ENCODE measurements around the gene ARTN.
A peak's percentile ranks its signal among the peaks of the same experiment; 100 is the strongest.

The ARTN gene

DNA sequence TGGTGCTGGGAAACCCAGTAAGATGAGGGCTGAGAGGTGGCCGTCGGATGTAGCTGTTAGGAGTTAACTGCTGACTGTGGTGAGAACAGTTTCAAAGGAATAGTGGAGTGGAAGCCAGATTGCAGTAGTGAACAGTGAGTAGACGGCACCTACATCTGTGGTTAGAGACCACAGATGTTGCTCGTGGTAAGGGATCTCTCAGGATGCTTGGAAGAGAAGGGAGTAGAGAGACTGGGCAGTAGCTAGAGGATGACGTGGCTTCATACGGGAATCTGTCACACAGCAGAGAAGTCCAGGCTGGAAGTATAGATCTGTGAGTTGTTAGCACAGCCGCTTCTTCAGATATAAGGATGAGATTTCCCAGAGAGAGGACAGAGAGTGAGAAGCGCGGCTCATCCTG lies 7.8 kb upstream of the ARTN start:
- DNase-seq: no peak

DNA sequence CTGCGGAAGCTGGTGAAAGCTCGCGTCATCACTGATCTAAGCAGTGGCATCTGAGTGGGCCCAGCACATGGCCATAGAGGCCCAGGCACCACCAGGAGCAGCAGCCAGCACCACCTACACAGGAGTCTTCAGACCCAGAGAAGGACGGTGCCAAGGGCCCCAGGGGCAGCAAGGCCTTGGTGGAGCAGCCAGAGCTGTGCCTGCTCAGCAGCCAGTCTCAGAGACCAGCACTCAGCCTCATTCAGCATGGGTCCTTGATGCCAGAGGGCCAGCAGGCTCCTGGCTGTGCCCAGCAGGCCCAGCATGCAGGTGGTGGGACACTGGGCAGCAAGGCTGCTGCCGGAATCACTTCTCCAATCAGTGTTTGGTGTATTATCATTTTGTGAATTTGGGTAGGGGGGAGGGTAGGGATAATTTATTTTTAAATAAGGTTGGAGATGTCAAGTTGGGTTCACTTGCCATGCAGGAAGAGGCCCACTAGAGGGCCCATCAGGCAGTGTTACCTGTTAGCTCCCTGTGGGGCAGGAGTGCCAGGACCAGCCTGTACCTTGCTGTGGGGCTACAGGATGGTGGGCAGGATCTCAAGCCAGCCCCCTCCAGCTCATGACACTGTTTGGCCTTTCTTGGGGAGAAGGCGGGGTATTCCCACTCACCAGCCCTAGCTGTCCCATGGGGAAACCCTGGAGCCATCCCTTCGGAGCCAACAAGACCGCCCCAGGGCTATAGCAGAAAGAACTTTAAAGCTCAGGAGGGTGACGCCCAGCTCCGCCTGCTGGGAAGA lies 3.2 kb upstream of the ARTN start:
- no peak for DNase-seq

DNA sequence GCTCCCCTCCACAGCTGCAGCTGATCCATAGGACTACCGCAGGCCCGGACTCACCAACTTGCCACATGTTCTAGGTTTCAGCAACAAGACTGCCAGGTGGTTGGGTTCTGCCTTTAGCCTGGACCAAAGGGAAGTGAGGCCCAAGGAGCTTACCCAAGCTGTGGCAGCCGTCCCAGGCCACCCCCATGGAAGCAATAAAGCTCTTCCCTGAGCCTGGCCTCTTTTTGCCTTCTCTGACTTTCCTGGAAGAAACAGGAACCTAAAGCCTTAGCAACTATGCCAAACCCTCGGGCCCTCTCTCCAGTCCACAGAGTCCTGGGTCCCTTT lies 2.7 kb upstream of the ARTN start:
- DNase-seq: no peak

DNA sequence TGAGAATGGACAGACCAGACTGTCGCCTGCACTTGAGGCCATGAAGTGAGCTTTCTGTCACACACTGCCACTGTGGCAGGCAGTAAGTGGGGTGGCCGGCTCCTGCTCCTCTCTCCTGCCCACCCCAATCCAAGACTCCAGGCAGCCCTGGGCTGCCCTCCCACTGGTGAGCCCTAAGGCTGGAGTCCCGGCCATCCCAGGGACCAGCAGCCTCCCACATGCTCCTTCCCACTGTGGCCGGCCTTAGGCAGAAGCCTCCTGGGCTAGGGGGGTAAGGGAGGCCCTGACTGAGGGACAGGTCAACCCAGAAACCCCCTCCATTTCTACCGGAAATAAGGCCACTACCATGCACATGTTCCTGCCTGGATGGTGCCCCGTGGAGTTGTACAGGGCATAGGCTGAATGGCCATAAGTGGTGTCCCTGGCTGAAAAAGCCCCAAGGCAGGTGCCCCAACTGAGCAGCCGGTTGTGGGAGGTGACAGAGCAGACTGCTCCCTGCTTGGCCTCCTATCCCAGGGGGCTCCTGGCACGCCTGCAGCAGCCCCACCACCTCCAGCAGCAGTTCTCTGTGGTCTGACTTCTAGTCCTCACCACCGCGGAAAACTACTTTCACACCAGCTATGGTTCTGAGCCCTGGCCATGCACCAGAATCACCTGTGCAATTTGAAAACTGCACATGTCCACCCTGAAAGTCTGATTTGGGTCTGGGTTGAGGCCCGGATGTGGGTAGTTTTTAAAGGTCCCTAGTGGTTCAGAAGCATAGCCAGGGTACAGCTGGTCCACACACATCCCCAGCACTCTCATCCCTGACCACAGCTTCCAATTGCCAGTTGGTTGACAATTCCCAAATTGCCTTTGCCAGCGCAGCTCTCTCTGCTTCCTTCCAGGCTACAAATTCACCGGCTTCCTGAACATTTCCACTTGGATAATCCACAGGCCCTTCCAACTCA lies 1.6 kb upstream of the ARTN start:
- no peak for DNase-seq

DNA sequence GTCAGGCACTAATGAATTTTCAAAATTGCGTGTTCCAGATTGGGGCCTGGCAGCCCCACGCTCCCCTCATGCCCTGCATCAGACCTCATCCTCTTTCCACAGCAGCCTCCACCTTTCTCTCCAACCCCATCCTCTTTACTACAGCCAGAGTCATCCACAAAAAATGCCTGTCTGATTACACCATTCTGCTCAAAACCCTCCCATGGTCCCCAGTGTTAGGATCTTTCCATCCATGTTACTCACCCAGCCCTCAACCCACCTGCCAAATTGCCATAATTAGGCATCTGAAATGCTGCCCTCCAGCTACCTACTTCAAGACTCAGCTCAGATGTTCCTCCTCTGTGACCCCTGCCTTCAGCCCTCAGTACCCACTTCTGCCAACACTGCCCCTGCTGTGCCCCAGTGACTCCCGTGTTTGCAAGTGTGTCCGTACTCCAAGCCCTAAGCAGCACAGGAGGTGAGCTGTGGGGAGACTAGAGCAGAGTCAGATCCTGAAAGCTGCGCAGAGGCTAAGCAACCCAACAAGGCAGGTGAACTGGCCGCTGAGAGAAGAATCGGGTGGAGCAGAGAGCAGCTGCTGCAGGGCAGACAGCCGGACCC lies 715 bp upstream of the ARTN start:
- no peak for DNase-seq

DNA sequence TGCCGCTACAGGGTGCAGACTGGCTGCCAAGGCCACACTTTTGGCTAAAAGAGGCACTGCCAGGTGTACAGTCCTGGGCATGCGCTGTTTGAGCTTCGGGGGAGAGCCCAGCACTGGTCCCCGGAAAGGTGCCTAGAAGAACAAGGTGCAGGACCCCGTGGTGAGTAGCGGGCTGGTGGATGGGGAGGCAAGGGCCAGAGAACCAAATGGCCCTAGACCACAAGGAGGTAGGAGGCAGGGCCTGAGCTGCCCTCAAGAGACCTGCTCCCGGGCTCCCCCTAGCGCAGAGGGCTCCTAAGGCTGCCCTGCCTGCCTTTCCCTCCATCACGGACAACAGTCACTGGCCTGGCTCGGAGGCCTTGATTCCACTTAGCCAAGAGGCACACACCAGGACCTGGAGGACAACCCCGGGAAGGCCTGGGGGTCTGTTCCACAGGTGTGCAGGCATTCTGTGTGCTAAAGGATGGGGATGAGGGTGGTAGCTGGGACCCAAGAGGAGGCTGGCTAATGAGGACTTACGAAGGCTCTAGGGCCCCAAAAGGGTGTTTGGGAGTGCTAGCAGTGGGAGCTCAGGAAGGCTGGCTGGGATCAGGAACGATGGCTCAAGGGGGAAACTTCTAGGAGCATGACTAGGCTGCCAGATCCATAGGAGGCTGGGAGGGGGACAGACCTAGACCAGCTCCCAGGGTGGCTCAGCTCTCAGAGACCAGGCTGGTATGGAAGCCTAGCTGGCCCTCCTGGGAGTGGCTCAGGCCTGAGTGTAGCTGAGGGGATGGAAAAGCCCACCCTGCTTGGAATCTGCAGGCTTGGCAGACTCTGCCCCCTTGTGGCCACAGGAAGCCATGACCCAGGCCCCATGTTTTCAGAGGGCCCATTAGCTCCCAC lies 742 bp downstream of the ARTN start:
- peak; percentile 53 for DNase-seq

DNA sequence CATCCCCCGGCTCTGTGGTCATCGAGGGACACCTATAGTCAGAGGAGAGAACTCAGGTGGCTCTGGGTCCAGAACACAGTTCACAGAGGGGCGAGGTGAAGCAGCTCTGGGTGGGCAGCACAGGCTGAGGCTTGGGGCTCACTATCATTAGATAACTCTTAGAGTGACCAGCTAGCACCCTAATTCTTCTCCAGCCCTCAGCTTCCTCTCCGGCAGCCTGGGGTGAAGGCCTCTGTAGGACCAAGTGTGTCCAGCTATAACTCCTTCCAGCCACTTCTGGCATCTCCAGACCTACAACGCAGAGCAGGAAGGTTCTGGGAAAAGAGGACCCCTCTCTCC lies 1.4 kb downstream of the ARTN start:
- DNase-seq: no peak

DNA sequence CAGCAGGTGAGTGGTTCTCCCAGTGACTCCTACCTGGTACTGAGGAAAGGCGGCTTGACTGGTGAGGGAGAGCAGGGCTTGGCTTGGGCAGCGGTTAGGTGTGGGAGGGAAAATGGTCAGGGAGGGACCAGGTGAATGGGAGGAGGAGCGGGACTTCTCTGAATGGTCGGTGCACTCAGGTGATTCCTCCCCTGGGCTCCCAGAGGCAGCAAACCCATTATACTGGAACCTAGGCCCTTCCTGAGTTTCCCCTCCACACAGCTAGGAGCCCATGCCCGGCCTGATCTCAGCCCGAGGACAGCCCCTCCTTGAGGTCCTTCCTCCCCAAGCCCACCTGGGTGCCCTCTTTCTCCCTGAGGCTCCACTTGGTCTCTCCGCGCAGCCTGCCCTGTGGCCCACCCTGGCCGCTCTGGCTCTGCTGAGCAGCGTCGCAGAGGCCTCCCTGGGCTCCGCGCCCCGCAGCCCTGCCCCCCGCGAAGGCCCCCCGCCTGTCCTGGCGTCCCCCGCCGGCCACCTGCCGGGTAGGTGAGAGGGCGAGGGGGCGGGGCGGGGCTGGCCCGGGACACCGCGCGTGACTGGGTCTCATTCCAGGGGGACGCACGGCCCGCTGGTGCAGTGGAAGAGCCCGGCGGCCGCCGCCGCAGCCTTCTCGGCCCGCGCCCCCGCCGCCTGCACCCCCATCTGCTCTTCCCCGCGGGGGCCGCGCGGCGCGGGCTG lies 2.3 kb downstream of the ARTN start:
- no peak for DNase-seq

DNA sequence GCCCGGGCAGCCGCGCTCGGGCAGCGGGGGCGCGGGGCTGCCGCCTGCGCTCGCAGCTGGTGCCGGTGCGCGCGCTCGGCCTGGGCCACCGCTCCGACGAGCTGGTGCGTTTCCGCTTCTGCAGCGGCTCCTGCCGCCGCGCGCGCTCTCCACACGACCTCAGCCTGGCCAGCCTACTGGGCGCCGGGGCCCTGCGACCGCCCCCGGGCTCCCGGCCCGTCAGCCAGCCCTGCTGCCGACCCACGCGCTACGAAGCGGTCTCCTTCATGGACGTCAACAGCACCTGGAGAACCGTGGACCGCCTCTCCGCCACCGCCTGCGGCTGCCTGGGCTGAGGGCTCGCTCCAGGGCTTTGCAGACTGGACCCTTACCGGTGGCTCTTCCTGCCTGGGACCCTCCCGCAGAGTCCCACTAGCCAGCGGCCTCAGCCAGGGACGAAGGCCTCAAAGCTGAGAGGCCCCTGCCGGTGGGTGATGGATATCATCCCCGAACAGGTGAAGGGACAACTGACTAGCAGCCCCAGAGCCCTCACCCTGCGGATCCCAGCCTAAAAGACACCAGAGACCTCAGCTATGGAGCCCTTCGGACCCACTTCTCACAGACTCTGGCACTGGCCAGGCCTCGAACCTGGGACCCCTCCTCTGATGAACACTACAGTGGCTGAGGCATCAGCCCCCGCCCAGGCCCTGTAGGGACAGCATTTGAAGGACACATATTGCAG lies 3.0 kb downstream of the ARTN start:
- no peak for DNase-seq

DNA sequence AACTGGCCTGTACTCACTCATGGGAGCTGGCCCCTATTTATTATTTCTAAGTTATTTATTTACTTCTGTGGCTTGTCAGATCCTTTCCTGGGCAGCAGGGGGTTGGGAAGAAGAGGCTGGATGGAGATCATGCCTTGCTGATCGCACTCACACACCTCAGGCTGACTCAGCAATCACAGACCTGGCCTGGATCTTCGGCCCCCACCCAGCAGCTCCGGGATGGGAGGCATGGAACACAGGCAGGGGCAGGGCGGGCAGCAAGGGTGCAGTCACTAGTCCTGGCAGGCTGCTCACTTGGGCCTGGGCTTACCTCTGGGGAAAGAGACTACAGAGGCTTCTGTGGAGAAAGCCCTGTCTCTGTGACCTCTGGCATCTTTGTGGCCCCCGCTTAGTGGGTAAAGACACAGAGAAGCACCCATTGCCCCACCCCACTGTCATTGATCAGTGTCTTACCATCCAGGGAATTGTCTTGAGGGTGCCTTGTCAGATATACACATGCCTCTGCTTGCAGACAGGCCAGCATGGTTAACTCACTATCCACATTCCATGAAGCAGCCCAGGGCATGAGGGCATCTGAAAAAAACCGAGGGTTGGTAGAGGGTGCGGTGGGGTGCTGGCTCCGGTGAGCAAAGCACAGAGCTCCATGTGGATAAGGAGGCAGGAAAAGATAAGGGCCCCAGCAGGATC lies 3.7 kb downstream of the ARTN start:
- no peak for DNase-seq

DNA sequence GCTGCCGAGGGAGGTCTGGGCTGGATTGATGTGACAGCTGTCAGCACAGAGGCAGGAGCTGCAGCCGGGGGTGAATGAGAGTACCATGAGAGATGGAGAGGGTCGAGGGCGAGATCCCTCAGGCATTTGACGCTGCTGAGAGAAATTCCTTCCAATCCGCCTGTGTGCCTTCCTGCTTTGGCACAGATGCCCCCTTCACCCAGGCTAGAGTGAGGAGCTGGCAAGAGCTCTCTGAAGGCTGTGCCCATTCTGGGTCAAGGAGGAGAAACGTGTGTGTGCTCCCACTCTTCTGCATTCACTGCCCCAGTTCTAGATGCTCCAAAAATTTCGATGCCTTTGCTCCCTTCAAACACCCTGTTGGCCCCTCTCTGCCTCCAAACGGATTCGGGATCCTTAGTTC lies 4.8 kb downstream of the ARTN start:
- no peak for DNase-seq

DNA sequence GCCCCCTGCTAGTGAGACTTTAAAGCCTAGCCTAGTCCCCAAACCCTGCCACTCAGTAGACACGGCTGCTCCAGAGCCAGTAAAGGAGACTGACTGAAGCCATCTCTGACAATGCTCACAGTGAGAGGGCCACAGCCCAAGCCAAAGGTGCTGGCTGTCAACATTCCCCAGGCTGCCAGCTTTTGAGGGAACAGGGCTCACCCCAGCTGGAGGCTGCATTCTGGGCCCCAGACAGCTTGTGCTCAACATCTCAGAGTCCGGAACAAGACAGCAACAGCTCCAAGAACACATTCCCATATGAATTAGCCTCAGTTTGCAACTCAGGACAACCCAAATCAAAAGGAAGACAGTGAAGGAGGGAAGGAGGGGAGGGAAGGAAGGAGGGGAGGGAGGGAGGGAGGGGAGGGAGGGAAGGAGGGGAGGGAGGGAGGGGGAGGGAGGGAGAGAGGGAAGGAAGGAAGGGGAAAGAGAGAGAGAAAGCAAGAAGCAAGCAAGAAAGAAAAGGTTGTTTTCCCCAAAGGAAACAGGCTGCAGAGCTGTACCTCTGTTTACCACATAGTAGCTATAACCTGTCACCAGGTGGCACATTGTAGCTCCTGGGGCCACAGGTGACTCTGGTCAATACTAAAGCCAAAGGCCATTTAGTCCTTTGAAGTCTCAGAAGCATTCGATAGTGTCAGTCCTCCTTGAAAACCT lies 5.4 kb downstream of the ARTN start:
- no peak for DNase-seq

DNA sequence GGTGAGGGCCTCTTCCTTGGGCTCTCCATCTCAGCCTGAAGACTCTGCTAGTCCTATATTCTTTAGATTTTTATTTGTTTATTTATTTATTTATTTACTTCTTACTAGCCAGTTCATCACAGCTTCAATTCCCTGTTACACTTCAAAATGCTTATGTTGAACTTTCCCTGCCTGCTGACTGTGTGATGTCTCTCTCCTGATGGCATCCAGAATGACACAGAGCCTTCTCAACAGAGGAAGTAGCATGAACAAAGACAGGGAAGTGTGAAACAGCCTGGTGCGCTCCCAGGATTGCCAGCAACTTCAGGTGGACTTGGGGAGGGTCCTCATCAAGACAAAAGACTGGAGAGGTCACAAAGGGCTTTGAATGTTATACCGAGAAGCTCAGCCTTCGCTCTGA lies 8.8 kb downstream of the ARTN start:
- no peak for DNase-seq

DNA sequence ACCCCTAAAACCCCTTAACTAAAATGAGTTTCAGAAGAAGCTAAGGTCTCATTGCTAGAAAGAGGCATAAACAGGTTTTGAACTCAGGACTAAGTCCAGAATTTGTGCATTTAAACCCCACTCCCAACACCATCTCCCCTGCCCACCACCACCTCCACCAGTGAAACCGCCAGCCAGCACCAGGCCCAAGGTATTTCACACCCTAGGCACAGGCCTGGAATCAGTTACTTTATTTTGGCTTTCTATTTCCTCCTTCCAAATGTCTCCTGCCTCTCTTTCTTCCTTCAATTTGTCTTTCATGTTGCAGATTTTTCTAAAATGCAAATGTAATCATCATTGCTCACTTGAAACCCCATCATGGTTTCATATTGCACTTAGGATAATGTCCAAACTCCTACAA lies 11.3 kb downstream of the ARTN start:
- no peak for DNase-seq

DNA sequence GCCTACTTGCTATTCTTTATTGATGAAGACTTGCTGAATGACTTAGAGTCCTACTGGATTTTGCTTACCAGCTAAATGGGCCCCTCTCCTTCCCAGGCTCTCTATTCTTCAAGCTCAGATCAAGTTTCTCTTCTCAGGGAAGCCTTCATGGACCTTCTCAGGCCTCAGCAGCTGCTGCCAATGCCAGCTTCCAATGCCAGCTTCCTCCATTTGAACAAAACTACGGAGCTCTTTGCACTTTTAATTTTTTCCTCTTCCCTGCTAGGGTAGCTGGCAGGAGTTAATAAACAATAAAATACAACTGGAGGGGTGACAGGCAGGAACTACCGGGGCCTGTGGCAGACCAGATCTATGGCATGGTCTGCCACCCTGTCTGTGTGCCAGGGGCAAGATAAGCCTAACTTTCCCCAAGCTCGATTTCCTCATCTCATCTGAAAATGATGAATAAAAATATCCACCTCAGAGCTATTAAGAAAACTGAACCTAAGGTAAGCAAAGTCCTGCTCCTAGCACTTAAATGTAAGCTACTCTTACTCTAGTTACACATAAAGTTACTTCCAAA lies 12.2 kb downstream of the ARTN start:
- DNase-seq: no peak

DNA sequence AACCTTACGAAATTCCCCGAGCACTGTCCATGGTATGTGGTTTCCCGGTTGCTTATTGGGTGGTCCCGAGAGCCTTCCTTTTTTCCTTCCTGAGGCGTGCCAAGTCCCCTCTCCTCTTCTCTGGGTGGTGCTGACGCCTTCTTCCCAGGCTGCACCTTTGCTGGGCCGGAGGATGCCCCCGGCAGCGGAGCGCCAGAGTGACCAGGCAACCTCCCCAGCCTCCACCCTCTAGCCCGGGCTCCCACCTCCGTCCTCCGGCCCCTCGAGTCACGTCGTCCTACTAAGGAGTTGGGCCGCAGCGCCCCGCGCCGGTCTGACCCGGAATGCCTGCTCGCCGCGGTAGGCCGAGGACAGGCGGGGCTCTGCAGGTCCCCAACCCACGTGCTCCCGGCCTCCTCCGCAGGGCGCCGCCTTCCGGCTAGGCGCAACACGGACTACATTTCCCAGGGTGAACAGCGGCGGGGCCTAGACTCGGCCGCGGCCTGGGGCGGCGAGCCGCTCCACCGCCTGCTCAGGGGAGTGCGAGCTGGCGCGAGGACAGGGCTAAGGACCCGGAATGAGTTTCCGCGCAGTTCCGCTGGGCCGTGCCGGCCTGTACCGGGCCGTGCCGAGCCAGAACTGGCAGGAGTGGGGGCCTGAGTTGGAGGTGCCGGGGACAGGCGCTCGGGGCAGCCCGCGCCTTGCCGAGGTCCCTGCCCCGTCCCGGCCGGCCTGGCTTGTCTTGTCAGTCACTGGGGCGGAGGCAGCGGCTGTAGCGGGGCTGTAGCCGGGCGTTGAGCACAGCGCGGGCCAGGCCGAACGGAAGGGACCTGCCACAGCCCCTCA lies 12.8 kb downstream of the ARTN start, which contains the start of gene IPO13:
Gene IPO13, plus strand, starts transcription at position 715 of the 825 bp plus-strand sequence. CDS start 651 bp downstream, outside the sequence.
- DNase-seq: peak; percentile 97

DNA sequence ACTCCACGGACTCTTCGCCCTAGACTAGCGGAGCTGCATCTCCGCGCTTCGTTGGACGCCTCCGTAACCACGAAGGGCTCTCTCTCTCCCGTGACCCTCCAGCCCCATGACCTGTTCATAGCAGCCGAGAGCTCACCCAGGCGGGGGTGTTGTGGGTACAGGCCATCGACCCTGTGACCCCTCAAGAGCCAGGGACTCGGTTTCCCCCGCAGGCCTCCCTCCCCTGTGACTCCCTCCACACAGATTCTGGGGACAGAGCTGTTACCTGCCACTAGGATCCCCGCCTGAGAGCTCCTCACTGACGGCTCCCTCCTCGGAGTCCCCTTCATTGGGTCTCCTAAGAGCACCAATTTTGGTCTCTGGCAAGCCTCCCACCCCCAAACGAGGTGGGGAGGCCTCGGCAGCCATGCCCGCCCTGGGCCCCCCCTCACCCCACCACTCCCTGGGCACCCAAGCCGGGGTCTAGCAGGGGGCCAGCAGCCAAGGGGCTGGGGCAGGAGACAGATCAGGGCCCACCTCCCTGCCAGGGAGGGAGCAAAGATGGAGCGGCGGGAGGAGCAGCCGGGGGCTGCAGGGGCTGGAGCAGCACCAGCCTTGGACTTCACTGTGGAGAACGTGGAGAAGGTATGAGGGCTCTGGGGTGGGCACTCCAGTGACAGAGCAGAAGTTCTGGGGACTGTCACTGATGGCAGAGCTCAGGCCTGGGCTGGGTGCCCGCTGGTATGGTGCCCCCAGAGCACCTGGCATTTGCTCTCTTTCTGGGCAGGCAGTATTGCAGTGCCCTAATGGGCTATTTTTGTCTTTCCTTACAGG lies 13.7 kb downstream of the ARTN start:
- no peak for DNase-seq

DNA sequence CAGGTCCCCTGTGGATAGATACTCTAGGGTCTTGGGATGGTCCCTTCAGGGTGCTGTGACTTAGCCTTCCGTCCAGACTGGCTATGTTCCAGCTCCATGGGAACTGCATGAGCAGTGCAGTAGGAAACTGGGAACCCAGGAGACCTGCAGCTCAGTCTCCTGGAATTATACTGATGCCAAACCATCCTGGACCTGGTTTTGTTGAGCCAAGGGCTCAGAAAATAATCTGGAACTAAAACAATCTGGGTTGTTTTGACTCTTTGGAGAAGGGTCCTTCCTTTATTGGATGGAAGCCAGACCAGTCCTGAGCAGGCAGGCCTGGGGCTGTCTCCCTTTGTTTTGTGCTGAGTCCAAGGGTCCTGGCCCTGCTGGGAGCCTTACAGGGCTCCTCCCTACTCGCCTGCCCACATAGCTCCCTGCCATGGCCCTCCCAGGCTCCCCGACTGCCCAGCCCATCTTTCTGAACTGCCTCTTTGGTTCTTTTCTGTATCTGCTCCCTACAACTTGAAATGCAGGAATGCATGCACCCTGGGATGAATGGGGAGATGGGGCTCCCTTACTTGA lies 14.4 kb downstream of the ARTN start:
- no peak for DNase-seq
